SH-SY5Y (cell line): ENCODE measurements around the gene MOV10L1.

Experiments used
- GATA2 ChIP-seq: IDR thresholded peaks from 2 replicates; pipeline ENCODE4 v1.6.1; 2011; ENCODE audit warnings: mild to moderate bottlenecking, low read depth, low read length
- GATA3 ChIP-seq: IDR thresholded peaks from 2 replicates; pipeline ENCODE4 v1.6.1; 2011; ENCODE audit warnings: low read depth, mild to moderate bottlenecking, low read length, moderate library complexity

MOV10L1 gene

GRCh38 chr22:50202130-50202666 is 112.4 kb downstream of the MOV10L1 start:
- TF ChIP-seq GATA3 (no peak), GATA2 (no peak)

- TF ChIP-seq GATA2 (no peak), GATA3 (no peak)
These were observed 113.5 kb downstream of the MOV10L1 start for GRCh38 chr22:50203288-50203687.

- TF ChIP-seq GATA2 (no peak), GATA3 (no peak)
These were observed 114.8 kb downstream of the MOV10L1 start for GRCh38 chr22:50204571-50204970.

GRCh38 chr22:50205781-50206569 is 116.2 kb downstream of the MOV10L1 start:
- TF ChIP-seq GATA2, result no peak
- no peak for TF ChIP-seq GATA3

GRCh38 chr22:50206599-50206998 is 116.8 kb downstream of the MOV10L1 start:
- TF ChIP-seq GATA2 (no peak), GATA3 (no peak)

- TF ChIP-seq GATA2 (no peak), GATA3 (no peak)
These were observed 117.8 kb downstream of the MOV10L1 start for GRCh38 chr22:50207383-50208140.

GRCh38 chr22:50208430-50208938 is 118.7 kb downstream of the MOV10L1 start:
- TF ChIP-seq GATA2 (no peak), GATA3 (no peak)

GRCh38 chr22:50208939-50209892 is 119.4 kb downstream of the MOV10L1 start:
- no peak for TF ChIP-seq GATA3
- no peak for TF ChIP-seq GATA2

- TF ChIP-seq GATA3 (no peak), GATA2 (no peak)
These were observed 120.1 kb downstream of the MOV10L1 start for GRCh38 chr22:50209893-50210292.

GRCh38 chr22:50210378-50211139 is 120.8 kb downstream of the MOV10L1 start:
- TF ChIP-seq GATA2 (no peak), GATA3 (no peak)

GRCh38 chr22:50211147-50211546 is 121.3 kb downstream of the MOV10L1 start:
- TF ChIP-seq GATA2 (no peak), GATA3 (no peak)
